ENCODE data around the gene SLC44A5.

DNA sequence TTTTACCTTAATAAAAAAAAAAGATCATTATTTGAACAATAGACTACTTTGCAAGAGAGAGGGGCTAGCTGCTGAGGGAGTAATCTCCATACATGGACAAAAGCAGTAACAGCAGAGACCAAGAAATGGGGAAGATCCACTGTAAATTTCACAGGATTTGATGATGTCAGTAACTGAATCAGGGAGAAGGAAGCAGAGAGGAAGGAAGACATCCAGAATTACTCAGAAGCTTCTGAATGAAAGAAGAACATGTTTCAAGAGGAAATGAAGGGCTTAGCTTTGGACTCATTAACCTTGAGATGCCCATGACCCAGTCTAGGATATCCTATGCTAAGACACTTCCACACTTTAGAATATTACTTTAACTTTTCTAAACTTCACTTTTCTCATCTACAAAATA lies 60.4 kb downstream of the SLC44A5 start:
- TF ChIP-seq, protein P1, sequence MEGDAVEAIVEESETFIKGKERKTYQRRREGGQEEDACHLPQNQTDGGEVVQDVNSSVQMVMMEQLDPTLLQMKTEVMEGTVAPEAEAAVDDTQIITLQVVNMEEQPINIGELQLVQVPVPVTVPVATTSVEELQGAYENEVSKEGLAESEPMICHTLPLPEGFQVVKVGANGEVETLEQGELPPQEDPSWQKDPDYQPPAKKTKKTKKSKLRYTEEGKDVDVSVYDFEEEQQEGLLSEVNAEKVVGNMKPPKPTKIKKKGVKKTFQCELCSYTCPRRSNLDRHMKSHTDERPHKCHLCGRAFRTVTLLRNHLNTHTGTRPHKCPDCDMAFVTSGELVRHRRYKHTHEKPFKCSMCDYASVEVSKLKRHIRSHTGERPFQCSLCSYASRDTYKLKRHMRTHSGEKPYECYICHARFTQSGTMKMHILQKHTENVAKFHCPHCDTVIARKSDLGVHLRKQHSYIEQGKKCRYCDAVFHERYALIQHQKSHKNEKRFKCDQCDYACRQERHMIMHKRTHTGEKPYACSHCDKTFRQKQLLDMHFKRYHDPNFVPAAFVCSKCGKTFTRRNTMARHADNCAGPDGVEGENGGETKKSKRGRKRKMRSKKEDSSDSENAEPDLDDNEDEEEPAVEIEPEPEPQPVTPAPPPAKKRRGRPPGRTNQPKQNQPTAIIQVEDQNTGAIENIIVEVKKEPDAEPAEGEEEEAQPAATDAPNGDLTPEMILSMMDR (IDR thresholded peaks at IDR 0.05), result no peak
- TF ChIP-seq POLR2AphosphoS5 (IDR thresholded peaks at IDR 0.05), result no peak

All from breast epithelium (tissue), 3 donors.